GM12878 (cell line): Measurements from ENCODE around the gene ENG.

Experiments
- POLR2A ChIP-seq: IDR thresholded peaks from 2 replicates; pipeline ENCODE4 v1.6.1; 2011; ENCODE audit warnings: low read depth, mild to moderate bottlenecking, low read length
- POLR2AphosphoS5 ChIP-seq: IDR thresholded peaks from 2 replicates; pipeline ENCODE4 v1.6.1; 2011; ENCODE audit warnings: mild to moderate bottlenecking, low read length, inconsistent platforms
- RUNX3 ChIP-seq: IDR thresholded peaks from 2 replicates; pipeline ENCODE4 v1.6.1; 2012; ENCODE audit warnings: low read length, inconsistent platforms
- YY1 ChIP-seq: IDR thresholded peaks from 2 replicates; pipeline ENCODE4 v1.6.1; 2011; ENCODE audit warnings: low read depth, mild to moderate bottlenecking, low read length
- TF ChIP-seq, protein P1 (sequence below): IDR thresholded peaks from 2 replicates; pipeline ENCODE4 v1.6.1; 2012; ENCODE audit warnings: low read depth, low read length, improper control_type of control experiment
- TF ChIP-seq, protein P2 (sequence below), 3 experiments: IDR thresholded peaks in 2 of 3; conservative IDR thresholded peaks in 1 of 3; 2 replicates each; pipeline ENCODE4 v1.5.1; 2011; ENCODE audit warnings: low read depth in 3 of 3, low read length in 3 of 3, mild to moderate bottlenecking in 3 of 3, control low read depth in 2 of 3, moderate library complexity in 2 of 3, inconsistent platforms in 1 of 3, mixed read lengths in 1 of 3; ENCODE audit not compliant: control insufficient read depth in 2 of 3, insufficient read depth in 1 of 3; ENCODE audit errors: extremely low read depth in 1 of 3

- no peak for TF ChIP-seq YY1
- no peak for TF ChIP-seq RUNX3
- TF ChIP-seq, protein P1, sequence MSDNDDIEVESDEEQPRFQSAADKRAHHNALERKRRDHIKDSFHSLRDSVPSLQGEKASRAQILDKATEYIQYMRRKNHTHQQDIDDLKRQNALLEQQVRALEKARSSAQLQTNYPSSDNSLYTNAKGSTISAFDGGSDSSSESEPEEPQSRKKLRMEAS: no peak
- TF ChIP-seq, protein P2, sequence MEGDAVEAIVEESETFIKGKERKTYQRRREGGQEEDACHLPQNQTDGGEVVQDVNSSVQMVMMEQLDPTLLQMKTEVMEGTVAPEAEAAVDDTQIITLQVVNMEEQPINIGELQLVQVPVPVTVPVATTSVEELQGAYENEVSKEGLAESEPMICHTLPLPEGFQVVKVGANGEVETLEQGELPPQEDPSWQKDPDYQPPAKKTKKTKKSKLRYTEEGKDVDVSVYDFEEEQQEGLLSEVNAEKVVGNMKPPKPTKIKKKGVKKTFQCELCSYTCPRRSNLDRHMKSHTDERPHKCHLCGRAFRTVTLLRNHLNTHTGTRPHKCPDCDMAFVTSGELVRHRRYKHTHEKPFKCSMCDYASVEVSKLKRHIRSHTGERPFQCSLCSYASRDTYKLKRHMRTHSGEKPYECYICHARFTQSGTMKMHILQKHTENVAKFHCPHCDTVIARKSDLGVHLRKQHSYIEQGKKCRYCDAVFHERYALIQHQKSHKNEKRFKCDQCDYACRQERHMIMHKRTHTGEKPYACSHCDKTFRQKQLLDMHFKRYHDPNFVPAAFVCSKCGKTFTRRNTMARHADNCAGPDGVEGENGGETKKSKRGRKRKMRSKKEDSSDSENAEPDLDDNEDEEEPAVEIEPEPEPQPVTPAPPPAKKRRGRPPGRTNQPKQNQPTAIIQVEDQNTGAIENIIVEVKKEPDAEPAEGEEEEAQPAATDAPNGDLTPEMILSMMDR (IDR thresholded peaks at IDR 0.05 in 2 of 3, conservative IDR thresholded peaks at IDR 0.05 in 1 of 3; ENCODE audit: control insufficient read depth in 2 of 3, extremely low read depth in 1 of 3, insufficient read depth in 1 of 3, low read depth in 3 of 3, low read length in 3 of 3): no peak
- TF ChIP-seq POLR2AphosphoS5: no peak
- no peak for TF ChIP-seq POLR2A
These were observed 22.5 kb upstream of the ENG start for GRCh38 chr9:127876764-127877562.
